WI38 (cell line): Measurements from ENCODE around the gene GALNT18.

Experiments used
- H3K4me3 ChIP-seq: 2 replicates; pipeline ENCODE4 v1.5.1; 2011; ENCODE audit warnings: low read depth, mild to moderate bottlenecking, control low read depth, low read length
- TF ChIP-seq, protein P1 (sequence below): IDR thresholded peaks from 2 replicates; pipeline ENCODE4 v1.5.1; 2012; ENCODE audit warnings: low read depth, mild to moderate bottlenecking, control low read depth, low read length

Gene GALNT18

DNA sequence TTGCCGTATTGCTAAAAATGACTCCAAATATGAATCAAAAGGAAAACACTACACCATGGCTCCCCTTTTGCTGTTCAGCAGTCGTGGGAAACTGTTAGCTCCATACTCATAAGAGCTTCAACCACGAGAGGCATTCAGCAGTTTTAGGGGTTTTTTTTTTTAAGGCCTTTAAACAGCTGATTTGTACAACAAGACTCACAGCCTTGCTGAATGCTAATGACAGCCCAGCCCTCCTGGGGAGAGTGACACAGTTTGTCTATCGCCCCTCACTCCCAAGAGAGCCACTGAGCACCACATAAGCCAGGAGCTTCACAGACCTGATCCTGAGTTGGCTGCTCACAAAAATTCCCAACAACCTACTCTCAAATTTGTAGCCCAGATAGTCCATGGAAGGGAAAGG lies 32.4 kb downstream of the GALNT18 start:
- TF ChIP-seq, protein P1, sequence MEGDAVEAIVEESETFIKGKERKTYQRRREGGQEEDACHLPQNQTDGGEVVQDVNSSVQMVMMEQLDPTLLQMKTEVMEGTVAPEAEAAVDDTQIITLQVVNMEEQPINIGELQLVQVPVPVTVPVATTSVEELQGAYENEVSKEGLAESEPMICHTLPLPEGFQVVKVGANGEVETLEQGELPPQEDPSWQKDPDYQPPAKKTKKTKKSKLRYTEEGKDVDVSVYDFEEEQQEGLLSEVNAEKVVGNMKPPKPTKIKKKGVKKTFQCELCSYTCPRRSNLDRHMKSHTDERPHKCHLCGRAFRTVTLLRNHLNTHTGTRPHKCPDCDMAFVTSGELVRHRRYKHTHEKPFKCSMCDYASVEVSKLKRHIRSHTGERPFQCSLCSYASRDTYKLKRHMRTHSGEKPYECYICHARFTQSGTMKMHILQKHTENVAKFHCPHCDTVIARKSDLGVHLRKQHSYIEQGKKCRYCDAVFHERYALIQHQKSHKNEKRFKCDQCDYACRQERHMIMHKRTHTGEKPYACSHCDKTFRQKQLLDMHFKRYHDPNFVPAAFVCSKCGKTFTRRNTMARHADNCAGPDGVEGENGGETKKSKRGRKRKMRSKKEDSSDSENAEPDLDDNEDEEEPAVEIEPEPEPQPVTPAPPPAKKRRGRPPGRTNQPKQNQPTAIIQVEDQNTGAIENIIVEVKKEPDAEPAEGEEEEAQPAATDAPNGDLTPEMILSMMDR: no peak
- H3K4me3 ChIP-seq: no peak overlapping the region

- TF ChIP-seq, protein P1: no peak
- H3K4me3 ChIP-seq: no peak overlapping the region
Measured at GRCh38 chr11:11588891-11589290, 32.9 kb downstream of the GALNT18 start.

GRCh38 chr11:11588243-11588642 lies 33.6 kb downstream of the GALNT18 start:
- no peak overlapping the region for H3K4me3 ChIP-seq
- TF ChIP-seq, protein P1: no peak

GRCh38 chr11:11587122-11587521 lies 34.7 kb downstream of the GALNT18 start:
- no peak overlapping the region for H3K4me3 ChIP-seq
- TF ChIP-seq, protein P1: no peak

DNA sequence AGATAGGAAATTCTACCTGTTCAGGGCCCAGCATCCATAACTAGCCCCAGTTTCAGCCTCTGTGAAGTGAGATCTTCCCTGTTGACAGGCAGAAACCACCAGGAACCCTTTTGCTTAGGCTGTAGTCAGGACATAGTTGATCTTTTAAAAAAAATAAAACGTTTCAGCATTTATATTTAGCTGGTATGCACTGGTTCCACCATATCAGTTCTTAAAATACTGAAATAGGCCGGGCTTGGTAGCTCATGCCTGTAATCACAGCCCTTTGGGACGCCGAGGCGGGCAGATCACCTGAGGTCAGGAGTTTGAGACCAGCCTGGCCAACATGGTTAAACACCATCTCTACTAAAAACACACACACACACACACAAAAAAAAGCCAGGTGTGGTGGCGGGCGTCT lies 35.3 kb downstream of the GALNT18 start:
- H3K4me3 ChIP-seq: no peak overlapping the region
- TF ChIP-seq, protein P1: no peak

GRCh38 chr11:11584937-11585336 lies 36.9 kb downstream of the GALNT18 start:
- no peak overlapping the region for H3K4me3 ChIP-seq
- TF ChIP-seq, protein P1: no peak

- TF ChIP-seq, protein P1: no peak
- no peak overlapping the region for H3K4me3 ChIP-seq
Measured at GRCh38 chr11:11584530-11584810, 37.3 kb downstream of the GALNT18 start.
